Measurements from ENCODE around the gene DNTTIP2. TPM values are rescaled to one million over a fixed set of nuclear protein-coding genes. Genes with fewer than 3 reads are reported as not detected.

Gene DNTTIP2
- total RNA-seq, 1 experiment from 2014 or later: 66.1 TPM

- peak overlapping the region; percentile 78 for H3K27ac ChIP-seq (ENCODE audit: low read depth, low read length)
- H3K36me3 ChIP-seq (ENCODE audit: control insufficient read depth in 1 of 2, insufficient read depth in 2 of 2, low read length in 2 of 2): peaks cover 25 to 35% of the 10 kb centered on the region in 2 experiments
- no peak for TF ChIP-seq SIN3A (IDR thresholded peaks at IDR 0.05; ENCODE audit: low read depth)
- TF ChIP-seq EGR1 (IDR thresholded peaks at IDR 0.05; ENCODE audit: low read depth): 0 out of 2 replicates have a peak, but pooled peaks have one; percentile 21
- no peaks in the 10 kb centered on the region for H3K9me2 ChIP-seq (ENCODE audit: insufficient read depth)
- ATAC-seq (peak; percentile 68), DNase-seq (ENCODE audit: low read depth, low spot score) (peak; percentile 35)
- peak overlapping the region; percentile 86 for H3K4me2 ChIP-seq (ENCODE audit: low read length)
- intact Hi-C loops (cut with micrococcal nuclease): loop anchor here (10.0 kb wide), 1 partner anchor 794 kb away; no protein-coding TSS in a partner anchor
- no peaks in the 10 kb centered on the region for H3K27me3 ChIP-seq (ENCODE audit: insufficient read depth, low read length)
- no peak overlapping the region for H2AFZ ChIP-seq (ENCODE audit: low read depth, low read length, poor library complexity, severe bottlenecking)
- peaks cover 12 to 17% of the 10 kb centered on the region in 2 experiments for H3K4me1 ChIP-seq (ENCODE audit: control insufficient read depth in 1 of 2, insufficient read depth in 2 of 2, low read length in 2 of 2)
- TSS peak; percentile 68 for BruUV-seq (replicated peaks)
- peaks cover 24% of the 10 kb centered on the region; the same call in 1 of the 2 replicates for H4K20me1 ChIP-seq (ENCODE audit: insufficient read depth)
- H3K4me3 ChIP-seq (replicated peaks in 1 of 2; ENCODE audit: low read depth in 1 of 2, low read length in 2 of 2): peak overlapping the region; percentile 89 to 94
- ChIA-PET CTCF (no interaction called here), POLR2A (no interaction called here), RAD21 (ENCODE audit: low non-redundant PET in 1 of 2, low total read pairs in 2 of 2, uncharacterized antibody in 2 of 2, unreplicated experiment in 2 of 2) (no interaction called here)
- H3K79me2 ChIP-seq (ENCODE audit: insufficient read depth, low read length): peaks cover 55% of the 10 kb centered on the region
- peak overlapping the region; percentile 94 for H3K9ac ChIP-seq (ENCODE audit: low read length)
- H3K9me3 ChIP-seq (ENCODE audit: control insufficient read depth in 1 of 2, insufficient read depth in 1 of 2, low read depth in 1 of 2, low read length in 2 of 2): no peaks in the 10 kb centered on the region
These were observed 511 bp downstream of the DNTTIP2 start for GRCh38 chr1:93878501-93878888.

- ChIA-PET CTCF (no interaction called here), RAD21 (ENCODE audit: low non-redundant PET in 1 of 2, low total read pairs in 2 of 2, uncharacterized antibody in 2 of 2, unreplicated experiment in 2 of 2) (no interaction called here), POLR2A (no interaction called here)
- H2AFZ ChIP-seq (ENCODE audit: low read depth, low read length, poor library complexity, severe bottlenecking): no peak overlapping the region
- DNase-seq (ENCODE audit: low read depth, low spot score) (no peak), ATAC-seq (no peak)
- peak overlapping the region; percentile 94; the same call in 1 of the 2 replicates for H3K9ac ChIP-seq (ENCODE audit: low read length)
- peak overlapping the region; percentile 89 to 94; a peak in 3 of 4 replicates for H3K4me3 ChIP-seq (replicated peaks in 1 of 2; ENCODE audit: low read depth in 1 of 2, low read length in 2 of 2)
- no peaks in the 10 kb centered on the region for H3K9me2 ChIP-seq (ENCODE audit: insufficient read depth)
- no TSS peak for BruUV-seq (replicated peaks)
- no peak for TF ChIP-seq FOSL1 (IDR thresholded peaks at IDR 0.05; ENCODE audit: low read depth)
- no peak for TF ChIP-seq ZBTB33 (IDR thresholded peaks at IDR 0.05; ENCODE audit: extremely low read depth, insufficient replicate concordance, low read length)
- TF ChIP-seq TCF7L2 (IDR thresholded peaks at IDR 0.05; ENCODE audit: borderline replicate concordance, extremely low read depth, insufficient read depth, insufficient read length): no peak
- TF ChIP-seq MAX (IDR thresholded peaks at IDR 0.05): no peak
- no peak for TF ChIP-seq EGR1 (IDR thresholded peaks at IDR 0.05; ENCODE audit: low read depth)
- TF ChIP-seq ATF3 (IDR thresholded peaks at IDR 0.05): no peak
- H3K27me3 ChIP-seq (ENCODE audit: insufficient read depth, low read length): no peaks in the 10 kb centered on the region
- peaks cover 35 to 43% of the 10 kb centered on the region in 2 experiments for H3K36me3 ChIP-seq (ENCODE audit: control insufficient read depth in 1 of 2, insufficient read depth in 2 of 2, low read length in 2 of 2)
- intact Hi-C loops (cut with micrococcal nuclease): loop anchor here (10.0 kb wide), 1 partner anchor 793 kb away; no protein-coding TSS in a partner anchor
- H3K9me3 ChIP-seq (ENCODE audit: control insufficient read depth in 1 of 2, insufficient read depth in 1 of 2, low read depth in 1 of 2, low read length in 2 of 2): no peaks in the 10 kb centered on the region
- H4K20me1 ChIP-seq (ENCODE audit: insufficient read depth): peaks cover 24% of the 10 kb centered on the region; the same call in 1 of the 2 replicates
- peaks cover 63% of the 10 kb centered on the region for H3K79me2 ChIP-seq (ENCODE audit: insufficient read depth, low read length)
- peak overlapping the region; percentile 86 for H3K4me2 ChIP-seq (ENCODE audit: low read length)
- H3K27ac ChIP-seq (ENCODE audit: low read depth, low read length): no peak overlapping the region
- H3K4me1 ChIP-seq (ENCODE audit: control insufficient read depth in 1 of 2, insufficient read depth in 2 of 2, low read length in 2 of 2): peaks cover 12 to 17% of the 10 kb centered on the region in 2 experiments
These were observed 1.5 kb downstream of the DNTTIP2 start for GRCh38 chr1:93877529-93877928.

All from HCT116 (cell line).